A549 (cell line): ENCODE results near the gene TMLHE. TPM values are rescaled to one million over a fixed set of nuclear protein-coding genes. Genes with fewer than 3 reads are reported as not detected.
"Not testable (repeated sequence)": the region's sequence is repeated elsewhere in the genome, so short reads cannot be mapped to it uniquely, and the experiment has no call there.

ENCODE experiments used
- ATAC-seq, 2 experiments: fragments of 200-7000 bp in 1 of 2; fragments of >200 bp in 1 of 2; cut with Nextera tagmentation in 1 of 2; cut with Tn5 transposase in 1 of 2; 3 replicates each; pipeline versions ENCODE4 v1.8.0 to v1.9.1; 2018 to 2020; ENCODE audit warnings: mild to moderate bottlenecking in 1 of 2, moderate library complexity in 1 of 2
- CTCF ChIA-PET: fragments of 300-600 bp; sonication (Branson Sonifier 250); formaldehyde crosslinking; extraction: SDS; loops from one replicate; lab custom pipeline; 2021; ENCODE audit warnings: antibody characterized with exemption, inconsistent platforms; lab: Yijun Ruan, JAX
- POLR2A ChIA-PET: fragments of 350-600 bp; formaldehyde crosslinking; extraction: SDS; loops from one replicate; lab custom pipeline; 2021; ENCODE audit warnings: antibody characterized with exemption, inconsistent platforms; lab: Yijun Ruan, JAX
- DNase-seq, 2 experiments: peaks; one replicate each; pipeline versions ENCODE4 v3.0.0 to v3.0.0-alpha.2; 2011 to 2016; ENCODE audit warnings: low read depth in 1 of 2, low spot score in 1 of 2
- FAIRE-seq: peaks from 2 replicates; lab custom pipeline; 2011; peaks lifted over from hg19 to GRCh38; lab: Jason Lieb, UNC
- H3K27ac ChIP-seq, 2 experiments: fragments of >200 bp; sonication (Bioruptor Twin); formaldehyde crosslinking; 3 replicates each; pipeline ENCODE4 v1.5.1; 2016 to 2017
- H3K4me1 ChIP-seq: fragments of >200 bp; sonication (Bioruptor Twin); formaldehyde crosslinking; 3 replicates; pipeline ENCODE4 v1.6.1; 2016
- H3K4me2 ChIP-seq: fragments of >200 bp; sonication (Bioruptor Twin); formaldehyde crosslinking; 3 replicates; pipeline ENCODE4 v1.6.1; 2016
- H3K4me3 ChIP-seq: fragments of >200 bp; sonication (Bioruptor Twin); formaldehyde crosslinking; 3 replicates; pipeline ENCODE4 v1.5.1; 2016
- H3K9me3 ChIP-seq: fragments of >200 bp; sonication (Bioruptor Twin); formaldehyde crosslinking; 3 replicates; pipeline ENCODE4 v1.6.1; 2016
- BHLHE40 ChIP-seq: IDR thresholded peaks from 2 replicates; pipeline ENCODE4 v1.6.1; 2012; ENCODE audit warnings: low read depth, low read length, inconsistent platforms
- CBX2 ChIP-seq: fragments of 200-600 bp; sonication (generic); IDR thresholded peaks from 2 replicates; pipeline ENCODE4 v1.6.1; 2016; ENCODE audit warnings: low read depth, mild to moderate bottlenecking, borderline replicate concordance
- CBX8 ChIP-seq: fragments of 200-600 bp; sonication (generic); IDR thresholded peaks from 2 replicates; pipeline ENCODE4 v1.6.1; 2016
- CHD4 ChIP-seq: fragments of 200-600 bp; sonication (generic); IDR thresholded peaks from 2 replicates; pipeline ENCODE4 v1.6.1; 2016; ENCODE audit warnings: antibody characterized with exemption, mild to moderate bottlenecking, borderline replicate concordance
- EHF ChIP-seq: fragments of 250-450 bp; sonication (Bioruptor Pico); IDR thresholded peaks from 2 replicates; pipeline ENCODE4 v1.5.0; 2020; ENCODE audit warnings: mild to moderate bottlenecking
- EP300 ChIP-seq, 2 experiments: fragments of >200 bp; sonication (Bioruptor Twin); formaldehyde crosslinking; IDR thresholded peaks; 2 replicates in 1 of 2; 3 replicates in 1 of 2; pipeline ENCODE4 v1.6.1; 2016 to 2017
- ESRRA ChIP-seq: fragments of 150-350 bp; IDR thresholded peaks from 2 replicates; pipeline ENCODE4 v1.6.1; 2014; ENCODE audit warnings: mild to moderate bottlenecking, low read length, borderline replicate concordance
- FOXS1 ChIP-seq: fragments of 250-450 bp; sonication (Bioruptor Pico); IDR thresholded peaks from 2 replicates; pipeline ENCODE4 v1.5.0; 2020; ENCODE audit warnings: mild to moderate bottlenecking, moderate library complexity
- HMGXB4 ChIP-seq: fragments of 250-450 bp; sonication (Bioruptor Pico); IDR thresholded peaks from 2 replicates; pipeline ENCODE4 v1.5.0; 2021; ENCODE audit warnings: mild to moderate bottlenecking, moderate library complexity, borderline replicate concordance
- HOXA7 ChIP-seq: fragments of 250-450 bp; sonication (Bioruptor Pico); IDR thresholded peaks from 2 replicates; pipeline ENCODE4 v1.5.0; 2020; ENCODE audit warnings: mild to moderate bottlenecking, moderate library complexity
- JUNB ChIP-seq: fragments of >200 bp; sonication (Bioruptor Twin); formaldehyde crosslinking; IDR thresholded peaks from 2 replicates; pipeline ENCODE4 v1.6.1; 2016
- KDM5A ChIP-seq: fragments of 200-600 bp; sonication (generic); IDR thresholded peaks from 2 replicates; pipeline ENCODE4 v1.6.1; 2016; ENCODE audit warnings: antibody characterized with exemption, mild to moderate bottlenecking
- MAZ ChIP-seq: fragments of 150-350 bp; IDR thresholded peaks from 2 replicates; pipeline ENCODE4 v1.6.1; 2014; ENCODE audit warnings: antibody characterized with exemption, low read depth, low read length, borderline replicate concordance
- NR3C1 ChIP-seq: fragments of >200 bp; sonication (Bioruptor Twin); formaldehyde crosslinking; IDR thresholded peaks from 3 replicates; pipeline ENCODE4 v1.6.1; 2017
- PBX3 ChIP-seq: IDR thresholded peaks from 2 replicates; pipeline ENCODE4 v1.6.1; 2012
- POLR2A ChIP-seq: IDR thresholded peaks from 2 replicates; pipeline ENCODE4 v1.6.1; 2012; ENCODE audit warnings: mild to moderate bottlenecking, low read length
- RAD21 ChIP-seq, 2 experiments: fragments of >200 bp in 1 of 2; sonication (Bioruptor Twin) in 1 of 2; formaldehyde crosslinking in 1 of 2; IDR thresholded peaks in 1 of 2; conservative IDR thresholded peaks in 1 of 2; 2 replicates in 1 of 2; 3 replicates in 1 of 2; pipeline ENCODE4 v1.6.1; 2012 to 2018; ENCODE audit warnings: inconsistent platforms in 1 of 2
- RARB ChIP-seq: fragments of 250-450 bp; sonication (Bioruptor Pico); IDR thresholded peaks from 2 replicates; pipeline ENCODE4 v1.8.0; 2021; ENCODE audit warnings: mild to moderate bottlenecking, moderate library complexity
- RCOR1 ChIP-seq: fragments of 150-350 bp; IDR thresholded peaks from 2 replicates; pipeline ENCODE4 v1.6.1; 2014; ENCODE audit warnings: antibody characterized with exemption, low read length, low read depth
- RFX5 ChIP-seq: fragments of 450-650 bp; IDR thresholded peaks from 2 replicates; pipeline ENCODE4 v1.7.1; 2014; ENCODE audit warnings: antibody characterized with exemption, mild to moderate bottlenecking, moderate library complexity
- SMC3 ChIP-seq: fragments of >200 bp; sonication (Bioruptor Twin); formaldehyde crosslinking; IDR thresholded peaks from 3 replicates; pipeline ENCODE4 v1.6.1; 2018; ENCODE audit warnings: inconsistent platforms
- TP53 ChIP-seq: fragments of 250-450 bp; sonication (Bioruptor Pico); IDR thresholded peaks from 2 replicates; pipeline ENCODE4 v1.5.0; 2021; ENCODE audit warnings: mild to moderate bottlenecking, moderate library complexity
- ZC3H11A ChIP-seq: fragments of 450-650 bp; IDR thresholded peaks from 2 replicates; pipeline ENCODE4 v1.6.1; 2014; ENCODE audit warnings: antibody characterized with exemption, mild to moderate bottlenecking
- WGBS: methylation state at CpG from one replicate; pipeline ENCODE4 v1.1.6; 2017; ENCODE audit errors: missing lambda C conversion rate; 5-methylcytosine and 5-hydroxymethylcytosine counted together
- polyA plus RNA-seq, 4 experiments: library from polyadenylated mRNA; depleted of rRNA in 3 of 4; stranded (reverse); fragments of >200 nt; fragmentation: RNase III in 1 of 4; extraction: RNeasy Plus Mini Kit Qiagen cat#74134 plus additional on column Dnase treatment in 1 of 4; gene quantifications; 2 replicates in 3 of 4; 3 replicates in 1 of 4; pipeline ENCODE4 v1.2.3, GENCODE V29; 2011 to 2017
- TF ChIP-seq, protein P1 (sequence below): fragments of 450-650 bp; IDR thresholded peaks from 2 replicates; pipeline ENCODE4 v1.6.1; 2014; ENCODE audit warnings: antibody characterized with exemption
- TF ChIP-seq, protein P2 (sequence below): fragments of >200 bp; sonication (Bioruptor Twin); formaldehyde crosslinking; IDR thresholded peaks from 2 replicates; pipeline ENCODE4 v1.6.1; 2016
- TF ChIP-seq, protein P3 (sequence below): fragments of 250-450 bp; sonication (Bioruptor Pico); IDR thresholded peaks from 2 replicates; pipeline ENCODE4 v1.5.0; 2020; ENCODE audit warnings: low read depth, mild to moderate bottlenecking, moderate library complexity

TMLHE gene
- polyA plus RNA-seq, 2 of the 4 experiments (the other 2 are of a cell fraction): 10.7 to 23.5 TPM

DNA sequence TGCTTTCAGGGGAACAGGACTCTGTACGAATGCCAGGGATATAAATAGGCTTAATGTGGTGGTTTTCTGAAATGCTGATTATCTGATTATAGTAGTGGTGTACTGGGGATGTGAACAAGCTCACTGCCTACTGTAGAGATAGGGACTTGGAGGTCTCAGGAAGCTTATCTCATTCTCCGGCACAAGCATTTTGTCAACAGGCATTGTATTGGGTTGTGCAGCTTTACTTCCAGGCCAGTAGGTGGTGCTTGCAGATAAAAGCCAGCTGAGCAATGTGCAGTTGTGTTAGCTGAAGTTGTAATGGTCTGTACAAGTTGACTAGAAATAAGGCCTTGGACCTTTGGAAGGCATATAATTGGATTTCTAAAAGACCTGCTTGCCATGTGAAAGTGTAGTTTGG lies 49.5 kb upstream of the TMLHE start:
- FAIRE-seq: no peak
- 42% methylated on average over 2 of the region's 2 CpGs for WGBS
- POLR2A ChIA-PET: no interaction called here

DNA sequence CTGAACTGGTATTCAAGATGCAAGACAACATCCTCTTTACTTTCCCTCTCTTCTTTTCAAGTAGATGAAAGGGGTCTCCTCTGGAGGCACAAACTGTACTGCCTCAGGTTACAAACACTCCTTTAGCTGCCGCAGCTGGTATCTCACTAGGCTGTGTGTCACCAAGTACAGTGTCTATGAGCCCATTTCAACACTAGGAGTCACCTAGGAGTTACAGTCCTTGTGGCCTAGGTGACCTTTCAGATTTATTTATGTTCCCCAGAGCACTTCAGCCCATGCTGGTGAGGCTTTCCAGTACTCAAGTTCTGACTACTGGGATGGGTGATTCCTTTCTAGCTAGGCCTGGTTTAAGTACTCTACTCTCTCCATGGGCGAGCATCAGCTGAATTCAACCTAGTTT lies 32.4 kb upstream of the TMLHE start:
- Histone ChIP-seq H3K4me3 (no peak overlapping the region), H3K27ac (no peak overlapping the region), H3K4me1 (no peaks in the 10 kb centered on the region), H3K9me3 (no peaks in the 10 kb centered on the region), H3K4me2 (no peak overlapping the region)
- ChIA-PET POLR2A (no interaction called here), CTCF (no interaction called here)
- no peak for TF ChIP-seq MAZ
- no peak for TF ChIP-seq CBX8
- no peak for TF ChIP-seq RCOR1
- no peak for TF ChIP-seq NR3C1
- no peak for TF ChIP-seq EP300 (IDR thresholded peaks at IDR 0.05)
- TF ChIP-seq CBX2: no peak
- no peak for TF ChIP-seq ZC3H11A
- no peak for TF ChIP-seq ESRRA
- TF ChIP-seq, protein P1, sequence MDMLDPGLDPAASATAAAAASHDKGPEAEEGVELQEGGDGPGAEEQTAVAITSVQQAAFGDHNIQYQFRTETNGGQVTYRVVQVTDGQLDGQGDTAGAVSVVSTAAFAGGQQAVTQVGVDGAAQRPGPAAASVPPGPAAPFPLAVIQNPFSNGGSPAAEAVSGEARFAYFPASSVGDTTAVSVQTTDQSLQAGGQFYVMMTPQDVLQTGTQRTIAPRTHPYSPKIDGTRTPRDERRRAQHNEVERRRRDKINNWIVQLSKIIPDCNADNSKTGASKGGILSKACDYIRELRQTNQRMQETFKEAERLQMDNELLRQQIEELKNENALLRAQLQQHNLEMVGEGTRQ: no peak
- TF ChIP-seq SMC3: no peak
- no peak for TF ChIP-seq FOXS1
- TF ChIP-seq HOXA7 (CRISPR knock-in tag): no peak
- TF ChIP-seq HMGXB4: no peak
- TF ChIP-seq, protein P2, sequence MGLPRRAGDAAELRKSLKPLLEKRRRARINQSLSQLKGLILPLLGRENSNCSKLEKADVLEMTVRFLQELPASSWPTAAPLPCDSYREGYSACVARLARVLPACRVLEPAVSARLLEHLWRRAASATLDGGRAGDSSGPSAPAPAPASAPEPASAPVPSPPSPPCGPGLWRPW: no peak
- TF ChIP-seq KDM5A: no peak
- TF ChIP-seq BHLHE40: no peak
- TF ChIP-seq, protein P3, sequence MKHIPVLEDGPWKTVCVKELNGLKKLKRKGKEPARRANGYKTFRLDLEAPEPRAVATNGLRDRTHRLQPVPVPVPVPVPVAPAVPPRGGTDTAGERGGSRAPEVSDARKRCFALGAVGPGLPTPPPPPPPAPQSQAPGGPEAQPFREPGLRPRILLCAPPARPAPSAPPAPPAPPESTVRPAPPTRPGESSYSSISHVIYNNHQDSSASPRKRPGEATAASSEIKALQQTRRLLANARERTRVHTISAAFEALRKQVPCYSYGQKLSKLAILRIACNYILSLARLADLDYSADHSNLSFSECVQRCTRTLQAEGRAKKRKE: no peak
- 42% methylated on average over 2 of the region's 2 CpGs for WGBS
- no peak for FAIRE-seq
- DNase-seq: no peak
- ATAC-seq: no peak

More for the DNA sequence above, 49.5 kb upstream of the TMLHE start:
- peaks cover 5% of the 10 kb centered on the region; the same call in 1 of the 3 replicates for H3K9me3 ChIP-seq
- H3K4me3 ChIP-seq: no peak overlapping the region
- no peak overlapping the region for H3K27ac ChIP-seq
- H3K4me1 ChIP-seq: no peaks in the 10 kb centered on the region
- peak in 1 of 2 experiments; percentile 13 for DNase-seq
- CTCF ChIA-PET: no interaction called here
- TF ChIP-seq EHF (CRISPR knock-in tag) (no peak), RAD21 (conservative IDR thresholded peaks at IDR 0.05 in 1 of 2, IDR thresholded peaks at IDR 0.05 in 1 of 2) (peak in 1 of 2 experiments; percentile 26; a peak in 1 of 5 replicates)
- TF ChIP-seq, protein P1: no peak
- no peak for ATAC-seq
- H3K4me2 ChIP-seq: no peak overlapping the region

DNA sequence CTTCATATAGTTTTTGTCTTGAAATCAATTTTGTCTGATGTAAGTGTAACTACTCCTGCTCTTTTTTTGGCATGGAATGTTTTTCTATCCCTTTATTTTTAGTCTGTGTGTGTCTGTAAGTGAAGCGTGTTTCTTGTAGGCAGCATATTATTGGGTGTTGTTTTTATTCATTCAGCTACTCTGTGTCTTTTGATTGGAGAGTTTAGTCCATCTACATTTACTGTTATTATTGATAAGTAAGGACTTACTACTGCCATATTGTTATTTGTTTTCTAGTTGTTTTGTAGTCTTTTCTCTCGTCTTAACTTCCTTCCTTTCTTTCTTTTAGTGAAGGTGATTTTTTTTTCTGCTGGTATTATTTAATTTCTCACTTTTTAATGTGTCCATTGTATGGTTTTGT lies 30.5 kb upstream of the TMLHE start:
- no peak overlapping the region for H3K4me2 ChIP-seq
- DNase-seq: no peak
- WGBS: 28% methylated on average over 2 of the region's 2 CpGs
- H3K9me3 ChIP-seq: no peaks in the 10 kb centered on the region
- TF ChIP-seq CHD4: no peak
- TF ChIP-seq SMC3: no peak
- TF ChIP-seq PBX3: no peak
- no peak for TF ChIP-seq TP53 (CRISPR knock-in tag)
- no peak for TF ChIP-seq RFX5
- TF ChIP-seq JUNB: no peak
- no peak for TF ChIP-seq NR3C1
- no peak for TF ChIP-seq RCOR1
- no peak for TF ChIP-seq POLR2A
- TF ChIP-seq BHLHE40: no peak
- TF ChIP-seq RARB (CRISPR knock-in tag): no peak
- no peak for TF ChIP-seq FOXS1
- TF ChIP-seq, protein P3: no peak
- TF ChIP-seq, all 56 proteins: peak for 0
- Histone ChIP-seq H3K4me3 (no peak overlapping the region), H3K27ac (no peak overlapping the region), H3K4me1 (no peaks in the 10 kb centered on the region)
- ATAC-seq (no peak), FAIRE-seq (no peak)
- ChIA-PET POLR2A (no interaction called here), CTCF (no interaction called here)

- ATAC-seq, POLR2A ChIA-PET, H3K4me2 ChIP-seq, H3K4me3 ChIP-seq, CTCF ChIA-PET, H3K9me3 ChIP-seq, DNase-seq, H3K27ac ChIP-seq, H3K4me1 ChIP-seq, FAIRE-seq: not testable (repeated sequence)
- WGBS: 59% methylated on average over 14 of the region's 14 CpGs
Observed at GRCh38 chrX:155641371-155641770, 28.6 kb upstream of the TMLHE start.
